Activated T-cell treated with anti-CD3 and anti-CD28 coated beads for 4 hours (primary cell): ENCODE measurements around the gene MROH2B.

Experiments
- DNase-seq: peaks from one replicate; pipeline ENCODE4 v3.0.0-alpha.2; 2020

MROH2B gene

DNA sequence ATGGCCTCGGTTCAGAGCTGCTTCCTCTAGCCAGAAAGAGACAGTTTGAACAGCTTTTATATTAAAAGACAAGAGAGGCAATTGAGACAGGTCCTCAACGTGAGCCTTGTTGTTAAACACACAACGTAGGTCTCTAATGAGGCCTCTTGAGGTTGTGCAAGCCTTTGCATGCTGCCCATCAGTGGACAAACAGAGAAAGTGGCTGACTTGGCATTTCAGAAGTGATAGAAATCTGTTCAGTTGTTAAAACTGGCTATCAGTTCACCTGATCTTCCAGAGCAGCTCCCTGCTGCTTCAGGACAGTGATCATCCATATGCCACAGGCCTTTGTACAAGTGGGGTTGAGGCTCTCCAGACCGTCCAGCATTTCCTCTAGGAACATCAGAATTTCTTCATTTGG is 58.8 kb downstream of the MROH2B start:
- DNase-seq, result no peak

DNA sequence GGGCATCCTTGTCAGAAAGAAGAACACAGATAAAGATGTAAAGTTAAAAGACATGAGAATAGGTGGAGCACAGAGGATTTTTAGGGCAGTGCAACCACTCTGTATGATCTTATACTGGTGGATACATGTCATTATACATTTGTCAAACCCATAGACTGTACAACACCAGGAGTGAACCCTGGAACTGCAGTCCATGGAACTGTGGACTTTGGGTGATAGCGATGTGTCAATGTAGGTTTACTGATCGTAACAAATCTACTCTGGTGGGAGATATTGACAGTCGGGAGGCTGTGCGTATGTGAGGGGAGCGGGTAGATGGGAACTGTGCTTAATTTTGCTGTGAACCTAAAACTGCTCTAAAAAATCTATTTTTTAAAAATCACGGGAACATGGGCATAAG is 60.6 kb downstream of the MROH2B start:
- no peak for DNase-seq

DNA sequence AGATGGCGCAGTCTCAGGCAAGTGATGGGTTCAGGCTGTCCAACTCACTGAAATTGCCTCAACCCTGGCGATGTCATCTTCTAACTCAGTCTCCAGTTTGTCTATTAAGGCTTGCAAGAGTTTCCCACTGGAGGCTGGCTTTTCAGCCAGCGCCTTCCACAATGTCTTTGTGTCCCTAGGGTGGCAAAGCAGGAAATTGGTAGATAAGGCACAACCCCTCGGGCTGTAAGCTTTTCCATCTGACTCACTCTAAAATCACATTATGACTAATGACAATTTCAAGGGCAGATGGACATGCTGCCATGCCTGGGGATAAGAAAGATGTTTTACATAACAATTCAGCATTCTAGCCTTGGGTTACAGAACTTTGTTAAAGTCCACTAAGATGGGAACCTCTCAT is 61.9 kb downstream of the MROH2B start:
- no peak for DNase-seq

DNA sequence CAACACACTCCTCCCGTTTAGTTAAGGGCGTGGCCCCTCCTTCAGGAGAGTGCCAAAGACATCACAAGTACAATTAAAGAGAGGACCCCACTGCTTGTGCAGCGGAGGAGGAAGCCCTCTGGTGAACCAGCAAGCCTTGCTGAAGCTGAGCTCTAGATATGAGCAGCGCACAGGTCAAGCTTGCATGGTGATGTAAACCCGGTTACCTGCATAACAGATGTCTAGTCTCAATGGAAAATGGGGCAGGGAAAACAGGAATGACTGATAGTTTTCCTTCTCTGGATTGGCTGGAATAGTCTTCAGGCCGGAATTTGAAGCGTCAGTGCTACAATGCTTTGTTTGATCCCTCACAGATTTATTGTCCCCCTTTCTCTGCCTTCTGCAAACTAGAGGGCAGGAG is 66.2 kb downstream of the MROH2B start:
- DNase-seq, result no peak

DNA sequence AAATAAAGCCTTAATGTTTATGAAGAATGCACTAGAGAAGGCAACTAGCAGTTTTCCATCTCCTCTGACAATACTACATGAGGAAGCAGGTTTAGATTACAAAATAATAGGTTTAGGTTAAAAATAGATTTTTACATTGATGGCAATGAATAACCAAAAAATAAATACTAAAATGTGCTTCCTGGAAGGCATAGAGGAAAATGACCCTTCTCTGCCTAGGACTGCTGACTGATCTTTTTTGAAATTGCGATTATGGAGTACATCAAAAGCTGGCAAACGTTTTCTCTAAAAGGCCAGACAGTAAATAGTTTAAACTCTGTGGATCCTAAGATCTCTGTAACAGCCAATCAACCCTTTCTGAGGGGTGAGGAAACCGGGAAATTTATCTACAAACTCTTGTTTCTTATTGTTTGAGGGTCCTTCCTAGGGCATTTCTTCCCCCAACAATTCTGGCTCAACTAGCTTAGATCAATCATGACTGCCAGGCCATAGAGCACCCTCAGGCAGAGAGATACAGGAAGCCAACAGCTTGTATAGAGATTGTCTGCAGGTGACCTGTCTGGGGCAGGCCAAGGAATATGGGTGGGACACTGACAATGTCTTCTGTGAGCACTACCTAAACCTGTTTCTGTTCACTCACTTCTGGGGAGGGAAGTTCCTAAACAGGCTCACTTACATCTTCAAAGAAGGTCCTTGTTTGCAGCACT is 67.3 kb downstream of the MROH2B start:
- DNase-seq, result no peak

DNA sequence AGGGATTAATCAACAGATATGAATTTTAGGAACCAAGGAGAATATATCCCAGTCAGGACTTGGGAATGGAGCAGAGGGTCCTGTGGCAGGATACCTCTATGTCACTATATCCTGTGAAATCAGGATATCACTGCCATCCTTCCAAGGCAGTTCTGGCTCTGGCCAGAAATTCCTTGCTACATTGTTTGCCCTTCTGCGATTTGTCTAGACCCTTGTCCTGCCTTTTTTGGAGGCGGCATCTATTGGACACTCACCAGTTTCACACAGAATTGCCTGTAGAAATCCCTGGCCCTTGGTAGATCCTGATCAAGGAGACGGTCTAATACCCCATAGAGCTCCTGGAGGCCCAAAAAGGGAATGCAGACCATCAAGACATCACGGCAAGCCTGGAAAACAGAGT is 71.2 kb downstream of the MROH2B start:
- no peak for DNase-seq

DNA sequence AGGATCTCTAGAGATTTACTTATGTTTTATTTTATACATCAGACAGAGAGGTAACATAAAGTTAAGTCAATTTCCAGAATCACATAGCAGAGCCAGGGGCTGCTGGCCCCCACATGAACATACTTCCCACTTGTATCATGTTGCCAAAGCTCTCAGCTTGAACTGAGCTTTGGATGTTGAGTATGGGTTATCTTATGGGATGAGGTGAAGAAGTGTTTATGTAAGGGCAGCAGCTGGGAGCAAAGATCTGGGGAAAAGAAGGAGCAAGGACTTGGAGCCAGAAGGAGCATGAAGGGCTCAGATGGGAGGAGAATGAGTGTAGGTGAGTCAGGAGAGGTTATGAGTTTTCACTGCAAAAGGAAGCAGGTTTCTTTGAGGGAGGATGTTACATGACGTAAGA is 72.0 kb downstream of the MROH2B start:
- DNase-seq, result no peak

DNA sequence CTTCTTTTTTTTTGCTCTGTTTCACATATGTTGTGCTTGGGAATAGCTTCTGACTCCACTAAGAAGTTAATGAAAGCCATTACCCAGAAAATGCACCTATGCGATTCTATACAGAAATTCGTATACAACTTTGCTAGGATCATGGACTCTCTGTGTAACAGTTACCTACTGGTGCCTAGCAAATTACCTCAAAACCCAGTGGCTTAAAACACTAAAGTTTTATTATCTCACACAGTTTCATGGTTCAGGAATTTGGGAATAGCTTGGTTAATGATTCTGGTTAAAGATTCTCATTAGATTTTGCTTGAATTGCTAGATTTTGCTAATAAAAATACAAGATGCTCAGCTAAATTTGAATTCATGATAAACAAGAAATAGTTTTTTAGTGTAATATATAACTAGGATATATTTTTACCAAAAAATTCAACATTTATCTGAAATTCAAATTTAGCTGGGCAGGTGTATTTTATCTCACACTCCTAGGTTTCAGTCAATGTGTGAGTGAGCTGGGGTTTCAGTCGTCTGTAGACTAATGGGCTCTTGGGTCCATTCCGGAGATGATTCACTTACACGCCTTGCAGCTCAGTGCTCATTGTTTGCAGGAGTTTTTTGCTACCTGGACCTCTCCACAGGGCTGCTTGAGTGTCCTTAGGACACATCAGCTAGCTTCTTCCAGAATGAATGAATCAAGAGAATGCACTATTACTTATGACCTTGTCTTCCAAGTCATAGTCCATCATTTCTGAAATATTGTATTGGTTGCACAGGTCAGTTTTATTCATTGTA is 75.1 kb downstream of the MROH2B start:
- DNase-seq, result no peak

DNA sequence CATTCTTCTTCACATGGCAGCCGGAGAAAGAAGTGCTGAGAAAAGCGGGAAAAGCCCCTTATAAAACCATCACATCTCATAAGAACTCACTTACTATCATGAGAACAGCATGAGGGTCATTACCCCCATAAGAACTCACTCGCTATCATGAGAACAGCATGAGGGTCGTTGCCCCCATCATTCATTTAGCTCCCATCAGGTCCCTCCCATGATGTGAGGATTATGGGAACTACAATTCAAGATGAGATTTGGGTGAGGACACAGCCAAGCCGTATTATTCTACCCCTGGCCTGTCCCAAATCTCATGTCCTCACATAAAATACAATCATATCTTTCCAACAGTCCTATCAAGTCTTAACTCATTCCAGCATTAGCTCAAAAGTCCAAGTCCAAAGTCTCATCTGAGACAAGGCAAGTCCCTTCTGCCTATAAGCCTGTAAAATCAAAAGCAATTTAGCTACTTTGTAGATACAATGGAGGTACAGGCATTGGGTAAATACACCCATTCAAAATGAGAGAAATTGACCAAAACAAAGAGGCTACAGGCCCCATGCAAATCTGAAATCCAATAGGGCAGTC is 79.1 kb downstream of the MROH2B start:
- no peak for DNase-seq

DNA sequence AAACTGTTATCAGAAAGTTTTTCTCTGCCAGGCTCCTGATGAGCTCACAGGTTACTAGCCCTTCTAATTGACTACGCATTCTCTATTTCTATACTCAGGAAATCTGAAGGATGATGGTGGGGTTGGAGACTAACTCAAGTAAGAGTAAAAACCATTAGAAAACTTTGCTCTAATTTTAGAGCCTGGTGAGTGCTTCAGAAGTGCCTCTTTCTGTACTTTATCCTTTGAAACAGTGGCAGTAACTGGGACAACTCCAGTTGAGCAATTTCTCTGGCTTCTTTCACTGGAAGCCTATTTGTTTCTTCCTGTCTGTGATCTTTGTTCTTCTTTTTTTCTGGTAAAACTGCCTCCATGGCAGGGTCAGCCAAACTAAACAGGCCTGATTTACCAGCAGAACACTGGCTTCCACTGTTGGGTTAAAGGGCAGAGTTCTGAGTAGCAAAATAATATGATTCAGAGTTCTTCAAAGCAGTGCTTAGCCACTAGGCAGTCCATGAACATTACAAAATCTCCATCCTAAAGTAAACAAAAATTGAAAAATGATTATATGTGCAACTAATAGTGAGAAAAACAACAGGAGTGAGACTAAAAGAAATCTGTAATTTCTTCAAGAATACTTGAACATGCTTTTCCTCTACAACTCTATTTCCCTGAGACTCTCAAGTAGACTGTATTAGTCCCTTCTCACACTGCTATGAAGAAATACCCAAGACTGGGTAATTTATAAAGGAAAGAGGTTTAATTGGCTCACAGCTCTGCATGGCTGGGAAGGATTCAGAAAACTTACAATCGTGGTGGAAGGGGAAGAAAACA is 79.8 kb downstream of the MROH2B start:
- DNase-seq, result no peak

DNA sequence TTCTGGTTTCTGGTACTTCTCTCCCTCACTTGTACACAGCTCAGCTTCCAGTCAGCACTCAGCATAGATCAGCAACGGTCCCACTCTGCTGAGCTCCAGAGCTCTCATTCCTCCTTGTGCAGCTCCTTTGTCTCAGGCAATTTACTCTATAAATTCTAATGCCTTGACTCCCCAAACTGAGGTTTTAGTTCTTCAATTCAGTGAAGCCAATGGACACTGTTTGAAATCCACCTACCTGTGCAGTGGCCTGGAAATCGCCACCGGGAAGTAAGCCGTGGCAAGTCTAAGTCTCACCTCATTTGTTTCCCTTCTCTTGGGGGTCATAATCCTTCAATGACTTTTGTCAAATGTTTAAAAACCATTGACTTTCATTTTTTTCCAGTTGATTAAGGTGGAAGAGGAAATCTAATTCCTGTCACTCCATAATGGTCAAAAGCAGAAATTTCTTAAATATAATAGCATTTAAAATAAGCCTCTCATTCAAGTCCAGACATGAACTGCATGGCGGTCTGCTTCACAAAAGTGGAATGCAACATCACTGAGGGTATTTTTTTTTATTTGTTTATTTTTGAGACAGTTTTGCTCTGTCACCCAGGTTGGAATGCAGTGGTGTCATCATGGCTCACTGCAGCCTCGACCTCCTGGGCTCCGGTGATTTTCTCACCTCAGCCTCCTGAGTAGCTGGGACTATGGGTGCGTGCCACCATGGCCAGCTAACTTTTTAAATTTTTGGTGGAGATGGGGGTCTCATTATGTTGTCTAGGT is 82.2 kb downstream of the MROH2B start:
- DNase-seq, result no peak

DNA sequence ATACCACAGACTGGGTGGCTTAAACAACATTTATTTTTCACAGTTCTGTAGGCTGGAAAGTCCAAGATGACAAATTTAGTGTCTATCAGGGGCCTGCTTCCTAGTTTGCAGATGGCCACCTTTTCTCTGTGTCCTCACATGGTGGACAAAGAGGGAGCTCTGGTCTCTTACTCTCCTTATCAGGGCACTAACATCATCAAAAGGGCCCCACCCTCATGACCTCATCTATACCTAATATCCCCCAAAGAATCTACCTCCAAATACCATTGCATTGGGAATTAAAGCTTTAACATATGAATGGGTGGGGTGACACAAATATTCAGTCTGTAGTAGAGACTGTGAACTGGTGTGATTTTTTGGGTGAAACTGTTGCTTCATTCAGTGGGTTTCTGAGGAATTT is 83.8 kb downstream of the MROH2B start:
- DNase-seq, result no peak

DNA sequence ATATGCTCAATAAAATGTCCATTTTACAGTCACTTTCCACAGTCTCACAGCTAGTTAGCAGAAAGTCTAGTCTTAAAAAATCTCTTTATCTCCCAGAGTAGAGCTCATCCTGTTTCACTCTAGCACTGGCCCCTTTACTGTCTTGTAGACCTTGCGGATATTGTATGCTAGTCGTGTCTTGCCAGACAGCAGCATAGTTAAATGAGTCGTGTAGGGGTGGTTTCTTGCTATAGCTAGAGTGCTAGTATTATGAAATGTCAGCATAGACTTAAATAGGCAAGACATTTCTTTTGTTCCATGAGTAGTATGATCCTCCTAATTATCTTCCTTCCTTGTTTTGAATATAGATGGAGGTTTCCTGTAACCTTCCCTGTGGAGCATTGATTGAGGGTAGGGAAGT is 84.5 kb downstream of the MROH2B start:
- DNase-seq, result no peak

DNA sequence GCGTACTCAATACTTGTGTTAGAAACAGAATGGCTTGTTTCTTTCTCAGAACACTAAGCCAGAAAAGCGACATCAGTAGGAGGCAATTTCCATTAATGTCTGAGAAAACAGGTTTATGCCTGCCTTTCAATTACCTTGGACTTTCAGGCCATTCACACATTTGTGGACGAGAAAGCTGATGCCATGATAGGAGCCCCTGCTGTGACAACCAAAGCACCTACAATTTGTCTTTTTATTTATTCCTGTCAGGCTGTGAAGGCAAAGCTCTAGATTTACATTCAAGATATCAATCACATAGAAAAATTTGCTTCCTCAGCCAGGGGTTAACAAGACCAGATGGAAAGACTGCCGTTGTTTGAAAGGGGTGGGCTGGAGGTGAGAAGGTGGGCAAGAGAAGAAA is 85.6 kb downstream of the MROH2B start:
- no peak for DNase-seq

DNA sequence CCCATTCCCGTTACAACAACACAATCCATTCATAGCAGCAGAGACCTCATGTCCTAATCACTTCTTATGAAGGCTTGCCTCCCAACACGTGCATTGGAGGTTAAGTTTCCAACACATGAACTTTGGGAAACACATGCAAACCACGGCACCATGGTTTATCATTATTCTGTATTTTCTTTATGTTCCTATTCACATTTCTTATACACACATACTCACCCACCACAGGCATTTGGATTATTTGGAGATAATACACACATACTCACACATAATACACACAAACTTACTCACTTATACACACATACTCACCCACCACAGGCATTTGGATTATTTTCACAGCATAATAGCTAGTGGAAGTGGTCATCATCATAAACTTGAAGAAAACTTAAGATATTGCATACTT is 86.3 kb downstream of the MROH2B start:
- no peak for DNase-seq

DNA sequence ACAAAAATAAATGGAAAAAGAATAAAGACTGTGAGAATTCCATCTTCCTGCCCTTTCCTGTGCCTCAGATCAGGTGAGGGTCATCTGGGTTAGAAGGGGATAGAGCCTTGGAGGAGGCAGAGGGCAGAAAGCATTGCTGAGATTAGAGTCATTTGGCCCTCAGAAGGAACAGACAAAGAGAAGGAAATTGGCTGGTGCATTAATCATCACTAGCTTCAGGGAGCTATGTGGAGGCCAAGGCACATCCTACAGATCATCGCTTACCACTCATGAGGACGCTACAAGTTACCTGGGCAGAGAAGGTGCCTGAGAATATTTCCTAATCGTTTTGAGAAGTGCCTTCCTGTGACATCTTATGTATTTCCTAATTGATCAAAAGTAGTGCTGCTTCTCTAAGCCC is 87.4 kb downstream of the MROH2B start:
- no peak for DNase-seq

DNA sequence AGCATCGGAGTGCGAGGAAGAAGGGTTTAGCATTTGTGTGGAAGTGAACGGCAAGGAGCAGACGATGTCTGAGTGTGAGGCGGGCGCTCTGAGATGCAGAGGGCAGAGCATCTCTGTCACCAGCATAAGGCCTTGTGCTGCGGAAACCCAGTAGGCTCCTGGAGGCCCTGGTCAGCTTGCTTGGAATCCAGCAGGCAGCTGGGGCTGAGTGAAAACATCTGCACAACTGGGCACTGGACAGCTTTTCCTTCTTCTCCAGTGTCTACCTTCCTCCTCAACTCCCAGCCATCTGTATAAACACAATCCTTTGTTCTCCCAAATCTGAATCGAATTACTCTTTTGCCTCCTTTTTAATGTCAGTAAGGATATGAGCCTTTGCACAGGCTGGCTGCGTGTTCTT is 89.7 kb downstream of the MROH2B start:
- DNase-seq, result no peak

DNA sequence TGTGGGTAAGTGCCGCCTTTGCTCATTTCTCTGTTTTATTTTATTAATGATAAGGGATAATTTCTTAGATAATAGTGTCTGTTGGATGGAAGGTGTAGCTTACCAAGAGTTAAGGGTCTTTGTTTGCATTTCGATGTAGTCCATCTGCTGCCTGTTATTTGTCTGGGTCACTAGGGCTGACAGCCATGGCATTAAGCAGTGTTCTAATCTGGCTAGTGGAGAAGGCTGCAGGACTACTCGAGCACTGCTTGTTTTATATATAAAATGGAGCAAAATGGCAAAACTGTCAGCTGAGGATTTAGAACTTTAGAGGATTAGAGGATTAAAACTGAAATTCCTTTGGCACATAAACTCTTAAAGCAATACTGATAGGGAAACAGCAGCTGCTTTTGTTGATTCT is 94.3 kb downstream of the MROH2B start:
- no peak for DNase-seq

DNA sequence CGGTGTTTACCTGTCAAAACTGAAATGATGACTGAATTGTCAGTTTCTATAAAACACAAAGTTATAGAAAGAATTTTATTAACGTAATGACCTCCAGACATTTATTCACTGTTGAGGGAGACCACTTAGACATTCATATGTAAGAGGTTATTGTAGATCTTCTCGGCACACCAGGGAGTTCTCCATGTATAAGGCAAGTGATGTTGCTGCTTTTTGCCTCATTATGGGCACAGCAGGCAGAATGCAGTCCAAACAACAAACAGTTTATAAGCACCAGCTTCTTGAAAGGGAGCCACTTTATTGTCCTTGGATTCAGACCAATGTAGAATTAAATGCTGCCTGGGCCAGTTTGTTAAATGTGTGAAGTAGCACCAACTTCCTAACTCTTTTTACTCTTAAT is 95.1 kb downstream of the MROH2B start:
- no peak for DNase-seq

DNA sequence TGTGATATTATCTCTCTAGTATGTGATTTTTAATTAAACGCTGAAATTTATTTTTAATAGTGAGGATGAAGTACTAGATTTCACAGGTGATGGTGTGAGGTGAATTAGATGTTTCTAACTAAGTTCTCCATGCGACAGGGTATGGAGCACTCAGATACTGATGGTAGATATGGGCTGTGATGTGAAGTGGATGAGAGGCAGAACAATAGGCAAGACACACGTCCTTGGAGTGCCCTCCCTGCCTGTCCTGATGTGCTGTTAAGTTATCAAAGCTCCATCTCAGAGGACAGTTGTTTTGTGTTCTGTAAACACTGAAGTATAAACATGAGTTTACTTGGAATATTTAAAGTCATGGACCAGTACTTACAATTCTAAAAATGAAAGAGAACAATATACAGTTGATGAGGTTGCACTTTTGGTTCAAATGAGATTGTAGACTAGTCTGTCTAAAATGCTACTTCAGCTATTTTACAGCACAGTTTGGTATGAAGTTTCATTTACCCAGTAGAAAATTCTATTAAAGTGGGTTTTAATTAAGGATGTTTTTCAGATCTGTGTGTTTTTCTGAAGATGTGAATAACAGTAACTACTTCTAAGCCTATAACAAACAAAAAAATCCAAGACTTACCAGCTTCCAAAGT is 97.7 kb downstream of the MROH2B start:
- DNase-seq, result no peak

DNA sequence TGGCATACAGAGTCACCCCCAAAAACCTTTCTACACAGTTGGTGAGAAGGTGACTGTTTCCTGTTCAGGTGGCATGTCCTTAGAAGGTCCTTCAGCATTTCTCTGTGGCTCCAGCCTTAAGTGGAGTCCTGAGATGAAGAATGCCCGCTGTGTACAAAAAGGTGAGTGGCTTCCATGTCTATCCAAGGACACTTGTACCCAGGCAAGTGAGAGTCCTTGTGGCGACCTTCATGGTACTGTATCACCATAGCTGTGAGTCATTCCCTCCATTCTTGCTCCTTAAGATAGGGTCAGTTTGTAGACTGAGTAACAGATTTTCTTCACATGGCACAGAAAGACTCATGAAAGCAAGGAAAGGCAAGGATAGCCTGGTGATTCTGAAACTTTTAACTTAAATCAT is 98.7 kb downstream of the MROH2B start:
- DNase-seq, result no peak
